GM12872 (cell line): ENCODE data around the gene CDR2.

Experiments
- CTCF ChIP-seq: IDR thresholded peaks from 3 replicates; pipeline ENCODE4 v1.5.1; 2011; ENCODE audit warnings: low read depth, mild to moderate bottlenecking, low read length, moderate library complexity; ENCODE audit not compliant: insufficient read depth

The CDR2 gene

GRCh38 chr16:22375117-22375962, 921 bp upstream of the CDR2 start:
- TF ChIP-seq CTCF, result no peak

- no peak for TF ChIP-seq CTCF
Measured at GRCh38 chr16:22373662-22374310, 633 bp downstream of the CDR2 start.

- no peak for TF ChIP-seq CTCF
Measured at GRCh38 chr16:22372882-22373661, 1.3 kb downstream of the CDR2 start.

GRCh38 chr16:22370038-22370820, 4.2 kb downstream of the CDR2 start:
- TF ChIP-seq CTCF, result no peak

- TF ChIP-seq CTCF, result no peak
Measured at GRCh38 chr16:22369221-22369811, 5.1 kb downstream of the CDR2 start.

- TF ChIP-seq CTCF, result no peak
Measured at GRCh38 chr16:22366889-22367288, 7.5 kb downstream of the CDR2 start.

GRCh38 chr16:22366371-22366770, 8.0 kb downstream of the CDR2 start:
- TF ChIP-seq CTCF, result no peak
